CD1c-positive myeloid dendritic cell (primary cell): ENCODE results near the gene DNASE1L2.
A peak's percentile ranks its signal among the peaks of the same experiment; 100 is the strongest.

Source experiments
- DNase-seq: peaks from one replicate; pipeline ENCODE4 v3.0.0-alpha.2; 2016; ENCODE audit errors: extremely low spot score

The DNASE1L2 gene

DNA sequence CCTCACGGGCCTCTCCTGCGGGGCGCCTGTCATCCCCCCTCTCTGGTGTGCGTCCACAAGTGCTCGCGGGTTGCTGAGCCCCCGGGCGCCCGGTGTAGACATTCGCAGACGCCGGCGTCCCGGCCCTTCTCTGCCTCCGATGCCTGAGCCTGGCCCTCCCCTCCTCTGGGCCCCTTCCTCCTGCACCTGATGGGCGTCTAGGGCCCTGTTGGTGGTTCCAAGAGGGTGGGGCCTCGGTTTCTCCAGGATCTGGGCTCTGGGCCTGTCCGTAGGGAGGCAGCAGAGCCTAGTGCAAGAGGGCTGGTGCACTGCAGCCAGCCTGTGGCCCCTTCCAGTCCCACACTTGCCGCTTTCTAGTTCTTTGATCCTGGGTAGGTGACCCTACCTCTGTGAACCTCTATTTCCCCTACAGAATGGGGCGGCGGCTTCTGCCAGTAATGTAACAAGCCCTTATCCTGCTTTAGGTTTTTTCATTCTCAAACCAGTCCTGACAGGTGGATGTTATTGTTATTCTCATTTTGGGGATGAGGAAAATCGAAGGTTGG lies 12.2 kb upstream of the DNASE1L2 start:
- peak; percentile 17 for DNase-seq

DNA sequence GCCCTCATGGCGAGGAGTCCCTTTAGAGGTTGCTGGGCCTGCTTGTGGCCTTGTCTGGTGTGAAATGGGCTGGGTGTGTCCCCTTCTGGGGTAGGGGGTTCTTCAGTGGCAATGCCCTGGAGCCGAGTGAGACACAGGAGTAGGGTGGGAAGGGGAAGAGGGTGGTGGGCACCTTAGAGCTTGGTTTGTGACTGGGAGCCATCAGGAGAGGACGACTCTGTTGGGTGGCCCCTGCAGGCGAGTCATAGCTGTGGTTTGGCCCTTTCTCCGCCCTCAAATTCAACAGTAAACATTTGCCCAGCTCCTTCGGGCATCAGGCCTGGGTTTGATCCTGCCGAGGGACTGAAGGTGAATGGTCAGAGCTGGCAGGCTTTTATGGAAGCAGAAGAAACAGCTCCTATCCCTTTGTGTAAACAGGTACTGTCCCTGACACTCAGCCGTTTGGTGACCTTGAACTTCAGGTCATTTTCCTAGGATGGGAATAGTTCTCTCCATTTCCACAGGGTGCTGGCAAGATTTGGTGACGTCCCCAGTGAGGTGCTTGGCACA lies 9.9 kb upstream of the DNASE1L2 start:
- no peak for DNase-seq

DNA sequence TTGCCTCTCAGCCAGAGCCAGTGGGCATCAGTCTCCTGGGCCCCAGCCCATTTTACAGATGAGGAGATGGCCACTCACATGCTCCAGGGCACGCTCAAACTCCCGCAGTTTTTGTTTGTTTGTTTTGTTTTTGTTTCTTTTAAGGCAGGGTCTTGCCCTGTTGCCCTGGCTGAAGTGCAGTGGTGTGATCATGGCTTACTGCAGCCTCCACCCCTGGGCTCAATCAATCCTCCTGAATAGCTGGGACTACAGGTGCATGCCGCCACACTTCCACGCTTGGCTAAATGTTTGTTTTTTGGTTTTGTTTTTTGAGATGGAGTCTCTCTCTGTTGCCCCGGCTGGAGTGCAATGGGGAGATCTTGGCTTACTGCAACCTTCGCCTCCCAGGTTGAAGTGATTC lies 9.3 kb upstream of the DNASE1L2 start:
- no peak for DNase-seq

DNA sequence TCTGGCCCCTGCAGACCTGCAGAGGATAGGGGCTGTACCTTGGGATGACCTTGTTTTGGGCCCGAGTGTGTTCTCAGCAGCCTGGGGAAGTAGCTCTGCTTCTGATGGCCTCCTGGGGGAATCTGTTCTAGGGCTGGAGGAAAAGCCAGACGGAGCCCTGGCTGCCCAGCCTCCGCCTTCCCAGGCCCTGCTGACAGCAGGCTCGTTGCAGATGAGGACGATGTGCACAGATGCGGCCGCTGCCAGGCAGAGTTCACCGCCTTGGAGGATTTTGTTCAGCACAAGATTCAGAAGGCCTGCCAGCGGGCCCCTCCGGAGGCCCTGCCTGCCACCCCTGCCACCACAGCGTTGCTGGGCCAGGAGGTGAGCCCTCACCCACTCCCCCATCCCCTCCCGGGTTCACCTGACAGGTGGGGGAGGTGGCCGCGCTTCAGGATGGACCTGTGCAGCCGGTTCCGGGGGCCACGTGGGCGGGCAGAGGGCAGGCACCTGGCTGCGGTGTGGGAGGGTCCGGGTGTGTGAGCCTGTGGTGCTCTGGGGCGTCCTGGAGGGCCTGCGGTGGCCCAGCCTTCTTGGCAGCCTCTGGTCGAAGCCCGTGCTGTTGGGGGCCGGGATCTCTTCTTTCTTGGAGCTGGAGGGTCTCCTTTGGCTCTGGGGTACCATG lies 8.0 kb upstream of the DNASE1L2 start:
- DNase-seq = no peak

DNA sequence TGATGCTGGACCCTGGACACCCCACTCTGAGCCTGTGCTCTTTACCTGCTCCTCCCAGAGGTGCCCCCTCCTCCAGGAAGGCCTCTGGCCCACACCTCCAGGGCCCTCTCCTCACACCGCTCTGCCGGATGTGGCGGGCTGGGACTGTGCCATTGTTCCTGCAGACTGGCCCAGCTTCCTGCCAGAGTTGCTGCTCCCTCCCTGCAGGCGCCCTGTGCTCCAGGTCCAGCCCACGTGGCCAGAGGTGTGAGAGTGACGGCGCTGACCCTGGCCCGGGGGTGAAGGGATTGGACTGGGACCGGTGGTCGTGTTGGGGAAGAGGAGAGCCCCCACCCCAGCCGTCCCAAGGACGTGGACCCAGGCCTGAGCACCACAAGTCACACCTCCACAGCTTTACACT lies 7.2 kb upstream of the DNASE1L2 start:
- DNase-seq = no peak

DNA sequence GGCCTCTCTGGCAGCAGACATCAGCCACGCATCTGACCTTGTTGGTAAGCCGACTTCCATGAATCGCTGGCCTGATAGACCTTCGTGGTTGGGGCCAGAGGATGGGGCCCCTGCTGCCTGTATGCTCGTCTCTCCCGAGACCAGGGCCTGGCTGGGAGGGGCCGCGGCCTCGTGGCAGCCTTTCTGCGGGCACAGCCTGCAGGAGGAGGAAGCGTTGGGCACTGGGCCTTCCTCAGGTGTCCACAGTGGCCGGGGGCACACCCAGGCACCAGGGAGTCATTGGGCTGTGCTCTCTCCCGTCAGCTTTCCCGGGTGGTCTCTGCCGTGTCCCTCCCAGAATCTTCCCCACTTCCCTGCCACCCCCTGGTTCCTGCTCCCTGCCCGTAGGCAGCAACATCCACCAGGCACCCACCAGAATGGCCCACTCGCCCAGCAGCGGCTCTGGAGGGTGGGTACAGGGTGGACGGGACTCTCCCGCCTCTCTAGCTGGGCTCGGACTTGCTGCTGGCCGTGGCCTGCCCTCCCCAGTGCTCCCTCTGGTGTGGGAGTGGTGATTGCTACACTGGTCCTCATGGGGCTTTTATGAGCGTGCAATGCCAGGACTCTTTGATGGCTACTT lies 6.5 kb upstream of the DNASE1L2 start:
- no peak for DNase-seq

DNA sequence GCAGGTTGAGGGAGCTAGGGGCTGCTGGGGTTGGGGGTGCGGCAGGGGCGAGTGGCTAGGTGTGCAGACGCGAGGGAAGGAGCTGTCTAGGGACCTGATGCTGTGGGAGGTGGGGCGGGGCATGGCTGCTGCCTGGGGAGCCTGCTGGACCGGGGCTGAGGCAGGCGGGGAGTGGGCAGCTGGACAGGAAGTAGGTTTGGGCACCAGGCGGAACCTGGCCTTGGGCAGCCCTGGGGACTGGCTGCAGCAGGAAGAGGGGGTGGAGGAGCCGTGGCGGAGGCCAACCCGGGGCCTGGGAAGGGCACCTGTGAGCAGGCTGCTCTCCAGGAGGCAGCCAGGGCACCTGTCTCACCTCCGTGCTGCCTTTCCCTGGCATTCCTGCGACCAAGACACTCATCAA lies 5.9 kb upstream of the DNASE1L2 start:
- DNase-seq = peak; percentile 26

DNA sequence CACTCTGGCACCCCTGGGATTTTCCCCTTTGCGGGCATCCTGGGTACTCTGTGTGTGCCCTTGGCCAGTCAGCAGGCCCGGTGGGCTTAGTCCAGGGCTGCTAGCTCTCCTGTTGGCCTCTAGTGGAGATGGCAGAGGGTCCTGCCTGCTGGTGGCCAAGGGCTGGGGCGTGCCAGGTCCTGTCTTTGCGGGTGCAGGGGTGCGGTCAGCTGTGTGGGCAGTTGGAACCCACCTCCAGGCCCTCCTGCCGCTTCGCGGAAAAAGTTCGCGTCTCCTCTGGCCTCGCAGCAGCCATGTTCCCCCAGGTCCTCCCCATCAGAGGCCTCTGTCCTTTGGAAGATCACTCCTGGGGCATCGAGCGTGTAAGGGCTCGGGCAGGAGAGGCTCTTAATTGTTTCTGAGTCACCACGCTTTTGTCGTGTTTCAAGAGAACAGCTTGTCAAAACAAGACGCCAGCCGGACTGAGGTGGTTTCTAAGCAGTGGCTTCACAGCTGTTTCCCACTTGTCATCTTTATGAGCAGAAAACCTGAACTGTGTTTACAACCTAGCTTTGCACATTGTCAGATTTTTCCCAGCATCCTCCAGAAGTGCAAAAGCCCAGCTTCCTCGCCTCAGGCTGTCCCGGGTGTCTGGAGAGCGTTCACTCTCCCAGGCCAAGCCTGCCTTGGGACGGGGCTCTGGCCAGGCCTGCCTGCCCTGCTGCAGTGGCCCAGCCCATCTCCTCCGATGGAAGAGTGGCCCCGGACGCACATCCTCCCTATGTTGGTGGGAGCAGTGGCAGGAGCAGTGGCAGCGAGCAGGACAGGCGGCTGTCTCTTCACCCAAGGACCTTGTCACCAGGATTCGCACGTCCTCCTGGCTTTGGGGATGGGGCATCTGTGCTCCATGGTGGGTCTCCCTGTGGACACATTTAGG lies 5.0 kb upstream of the DNASE1L2 start:
- no peak for DNase-seq

DNA sequence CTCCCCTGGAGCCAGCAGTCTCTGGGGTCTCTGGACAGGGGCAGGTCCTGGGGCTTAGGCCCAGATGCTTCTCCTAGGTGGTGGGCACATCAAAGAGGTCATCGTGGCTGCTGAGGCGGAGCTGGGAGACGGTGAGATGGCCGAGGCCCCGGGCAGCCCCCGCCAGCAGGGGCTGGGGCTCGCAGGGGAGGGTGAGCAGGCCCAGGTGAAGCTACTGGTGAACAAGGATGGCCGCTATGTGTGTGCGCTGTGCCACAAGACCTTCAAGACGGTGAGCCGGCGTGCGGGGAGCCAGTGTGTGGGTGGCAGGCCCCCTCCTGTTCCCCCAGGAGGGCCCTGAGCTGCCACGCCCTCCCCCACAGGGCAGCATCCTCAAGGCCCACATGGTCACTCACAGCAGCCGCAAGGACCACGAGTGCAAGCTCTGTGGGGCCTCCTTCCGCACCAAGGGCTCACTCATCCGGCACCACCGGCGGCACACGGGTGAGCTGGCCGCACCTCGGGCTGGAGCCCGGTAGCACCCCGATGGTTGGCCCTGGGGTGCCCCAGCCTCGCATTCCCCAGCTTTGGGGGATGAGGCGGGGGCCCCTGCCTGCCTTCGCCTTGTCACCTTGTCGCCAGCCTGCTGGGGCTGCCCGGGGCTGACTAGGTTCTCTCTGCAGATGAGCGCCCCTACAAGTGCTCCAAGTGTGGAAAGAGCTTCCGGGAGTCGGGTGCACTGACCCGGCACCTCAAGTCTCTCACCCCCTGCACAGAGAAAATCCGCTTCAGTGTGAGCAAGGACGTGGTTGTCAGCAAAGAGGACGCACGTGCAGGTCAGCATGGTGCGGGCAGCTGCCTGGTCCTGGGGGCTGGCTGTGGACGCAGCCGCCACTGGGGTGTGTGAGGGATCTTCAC lies 3.9 kb upstream of the DNASE1L2 start:
- no peak for DNase-seq

DNA sequence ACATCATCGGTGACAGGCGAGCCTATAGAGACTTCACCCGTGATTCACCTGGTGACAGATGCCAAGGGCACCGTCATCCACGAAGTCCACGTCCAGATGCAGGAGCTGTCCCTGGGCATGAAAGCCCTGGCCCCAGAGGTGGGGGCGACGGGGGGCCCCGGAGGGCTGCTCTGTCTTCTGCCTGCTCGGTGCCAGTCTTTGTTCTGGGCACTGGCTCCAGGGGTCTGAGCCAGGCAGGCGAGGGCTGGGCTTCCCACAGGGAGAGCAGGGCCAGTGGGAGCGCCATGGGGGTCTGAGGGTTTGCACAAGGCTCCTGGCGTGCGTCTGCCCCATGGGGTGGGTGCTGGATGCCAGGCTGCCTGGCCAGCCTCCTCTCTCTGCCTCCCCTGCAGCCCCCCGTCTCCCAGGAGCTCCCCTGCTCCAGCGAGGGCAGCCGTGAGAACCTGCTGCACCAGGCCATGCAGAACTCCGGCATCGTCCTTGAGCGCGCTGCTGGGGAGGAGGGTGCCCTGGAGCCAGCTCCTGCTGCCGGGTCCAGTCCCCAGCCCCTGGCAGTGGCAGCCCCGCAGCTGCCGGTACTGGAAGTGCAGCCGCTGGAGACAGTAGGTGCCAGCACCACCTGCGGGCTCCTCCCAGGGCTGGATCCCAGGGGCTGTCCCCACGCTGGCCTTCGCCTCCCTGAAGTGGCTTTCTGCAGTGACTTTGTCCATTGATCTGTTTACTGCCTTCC lies 3.0 kb upstream of the DNASE1L2 start:
- no peak for DNase-seq

DNA sequence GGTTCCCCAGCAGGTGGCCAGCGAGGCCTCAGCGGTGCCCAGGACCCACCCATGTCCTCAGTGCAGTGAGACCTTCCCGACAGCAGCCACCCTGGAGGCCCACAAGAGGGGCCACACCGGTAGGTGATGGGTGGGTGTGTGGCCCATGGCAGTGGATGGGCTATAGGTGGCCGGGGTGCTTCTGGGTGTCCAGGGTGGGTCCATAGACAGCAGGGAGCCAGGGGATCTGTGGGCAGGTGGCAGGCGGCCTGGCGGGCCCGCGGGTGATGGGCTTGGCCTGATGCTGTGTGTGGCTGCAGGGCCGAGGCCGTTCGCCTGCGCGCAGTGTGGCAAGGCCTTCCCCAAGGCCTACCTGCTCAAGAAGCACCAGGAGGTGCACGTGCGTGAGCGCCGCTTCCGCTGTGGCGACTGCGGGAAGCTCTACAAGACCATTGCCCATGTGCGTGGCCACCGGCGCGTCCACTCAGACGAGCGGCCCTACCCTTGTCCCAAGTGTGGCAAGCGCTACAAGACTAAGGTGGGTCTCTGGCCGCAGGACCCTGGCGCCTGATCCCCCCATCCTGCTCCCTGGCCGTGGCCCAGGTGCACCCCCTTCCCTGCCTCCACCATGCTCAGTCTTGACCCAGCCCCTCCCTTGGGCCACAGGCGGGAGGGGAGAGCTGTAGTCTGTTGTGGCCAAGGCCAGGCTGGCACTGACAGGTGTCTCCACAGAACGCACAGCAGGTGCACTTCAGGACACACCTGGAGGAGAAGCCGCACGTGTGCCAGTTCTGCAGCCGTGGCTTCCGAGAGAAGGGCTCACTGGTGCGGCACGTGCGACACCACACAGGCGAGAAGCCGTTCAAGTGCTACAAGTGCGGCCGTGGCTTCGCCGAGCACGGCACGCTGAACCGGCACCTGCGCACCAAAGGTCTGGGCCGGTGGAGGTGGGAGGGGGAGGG lies 2.1 kb upstream of the DNASE1L2 start:
- DNase-seq = no peak

DNA sequence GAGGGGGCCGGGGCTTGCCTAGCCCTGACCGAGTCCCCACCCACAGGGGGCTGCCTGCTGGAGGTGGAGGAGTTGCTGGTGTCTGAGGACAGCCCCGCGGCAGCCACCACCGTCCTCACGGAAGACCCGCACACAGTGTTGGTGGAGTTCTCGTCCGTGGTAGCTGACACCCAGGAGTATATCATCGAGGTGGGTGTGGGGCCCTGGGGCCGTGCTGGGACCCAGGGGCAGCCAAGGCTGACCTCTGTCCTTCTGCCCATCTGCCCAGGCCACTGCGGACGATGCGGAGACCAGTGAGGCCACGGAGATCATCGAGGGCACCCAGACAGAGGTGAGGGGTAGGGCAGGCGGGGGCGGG lies 1.5 kb upstream of the DNASE1L2 start:
- no peak for DNase-seq

DNA sequence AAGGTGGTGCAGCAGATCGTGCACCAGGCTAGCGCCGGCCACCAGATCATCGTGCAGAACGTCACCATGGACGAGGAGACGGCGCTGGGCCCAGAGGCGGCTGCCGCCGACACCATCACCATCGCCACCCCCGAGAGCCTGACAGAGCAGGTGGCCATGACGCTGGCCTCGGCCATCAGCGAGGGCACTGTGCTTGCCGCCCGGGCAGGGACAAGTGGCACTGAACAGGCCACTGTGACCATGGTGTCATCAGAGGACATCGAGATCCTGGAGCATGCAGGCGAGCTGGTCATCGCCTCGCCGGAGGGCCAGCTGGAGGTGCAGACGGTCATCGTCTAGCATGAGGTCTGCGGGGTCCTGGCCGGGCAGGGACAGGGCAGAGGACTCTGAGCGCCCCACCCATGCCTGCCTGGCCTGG lies 1.0 kb upstream of the DNASE1L2 start:
- no peak for DNase-seq

DNA sequence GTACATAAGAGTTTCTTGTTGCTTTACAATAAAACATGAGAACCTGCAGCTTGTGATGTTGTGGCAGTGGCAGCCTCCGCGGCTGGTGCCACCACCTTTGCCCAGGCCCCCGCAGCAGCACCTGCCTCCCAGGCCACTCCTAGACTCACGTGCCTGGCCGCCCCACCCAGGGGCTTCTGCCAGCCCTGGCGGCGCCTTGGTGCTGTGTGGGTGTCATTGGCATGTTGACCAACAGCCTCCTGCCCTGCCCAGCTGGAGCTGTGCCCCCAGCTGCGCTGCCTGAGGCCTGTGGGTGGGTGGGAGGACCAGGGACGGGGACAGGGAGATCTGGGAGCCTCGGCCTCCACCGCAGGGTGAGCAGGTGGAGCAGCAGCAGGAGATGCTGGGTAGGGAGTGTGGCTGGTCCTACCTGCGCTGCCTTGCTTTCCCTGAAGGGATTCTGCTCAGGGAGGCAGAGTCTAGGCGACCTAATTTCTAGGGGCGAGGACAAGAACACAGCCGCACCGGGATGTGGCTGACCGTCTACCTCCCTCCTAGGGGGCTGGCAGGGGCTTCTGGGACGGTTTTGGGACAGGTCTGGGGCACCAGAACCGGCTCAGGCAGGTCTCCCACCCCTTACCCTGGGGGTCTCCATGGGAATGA lies 428 bp upstream of the DNASE1L2 start:
- DNase-seq = no peak

DNA sequence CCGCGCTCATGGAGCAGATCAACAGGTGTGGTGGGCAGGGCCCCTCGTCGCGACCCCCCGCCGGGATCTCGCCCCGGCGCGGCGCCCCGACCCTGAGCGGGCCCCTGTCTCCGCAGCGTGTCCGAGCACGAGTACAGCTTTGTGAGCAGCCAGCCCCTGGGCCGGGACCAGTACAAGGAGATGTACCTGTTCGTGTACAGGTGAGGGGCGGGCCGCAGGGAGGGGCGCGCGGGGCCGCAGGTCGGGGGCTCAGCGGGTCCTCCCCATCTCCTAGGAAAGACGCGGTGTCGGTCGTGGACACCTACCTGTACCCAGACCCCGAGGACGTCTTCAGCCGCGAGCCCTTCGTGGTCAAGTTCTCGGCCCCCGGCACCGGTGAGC lies 848 bp downstream of the DNASE1L2 start:
- no peak for DNase-seq

DNA sequence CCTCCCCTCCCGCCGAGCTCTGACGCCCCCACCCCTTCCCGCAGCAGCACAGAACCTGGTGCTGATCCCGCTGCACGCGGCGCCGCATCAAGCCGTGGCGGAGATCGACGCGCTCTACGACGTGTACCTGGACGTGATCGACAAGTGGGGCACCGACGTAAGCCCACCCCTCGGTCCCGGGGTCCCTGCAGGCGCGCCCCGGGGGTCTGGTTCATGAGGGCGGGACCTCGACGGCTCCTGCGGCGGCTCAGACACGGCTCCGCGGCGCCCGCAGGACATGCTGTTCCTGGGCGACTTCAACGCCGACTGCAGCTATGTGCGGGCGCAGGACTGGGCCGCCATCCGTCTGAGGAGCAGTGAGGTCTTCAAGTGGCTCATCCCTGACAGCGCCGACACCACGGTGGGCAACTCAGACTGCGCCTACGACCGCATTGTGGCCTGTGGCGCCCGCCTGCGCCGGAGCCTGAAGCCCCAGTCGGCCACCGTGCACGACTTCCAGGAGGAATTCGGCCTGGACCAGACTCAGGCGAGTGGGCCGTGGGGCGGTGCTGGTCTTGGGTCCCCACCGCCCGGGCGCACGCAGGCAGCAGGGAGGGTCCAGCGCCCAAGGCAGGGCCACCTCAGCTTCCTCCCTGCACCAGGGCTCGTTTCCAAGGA lies 1.4 kb downstream of the DNASE1L2 start:
- no peak for DNase-seq

DNA sequence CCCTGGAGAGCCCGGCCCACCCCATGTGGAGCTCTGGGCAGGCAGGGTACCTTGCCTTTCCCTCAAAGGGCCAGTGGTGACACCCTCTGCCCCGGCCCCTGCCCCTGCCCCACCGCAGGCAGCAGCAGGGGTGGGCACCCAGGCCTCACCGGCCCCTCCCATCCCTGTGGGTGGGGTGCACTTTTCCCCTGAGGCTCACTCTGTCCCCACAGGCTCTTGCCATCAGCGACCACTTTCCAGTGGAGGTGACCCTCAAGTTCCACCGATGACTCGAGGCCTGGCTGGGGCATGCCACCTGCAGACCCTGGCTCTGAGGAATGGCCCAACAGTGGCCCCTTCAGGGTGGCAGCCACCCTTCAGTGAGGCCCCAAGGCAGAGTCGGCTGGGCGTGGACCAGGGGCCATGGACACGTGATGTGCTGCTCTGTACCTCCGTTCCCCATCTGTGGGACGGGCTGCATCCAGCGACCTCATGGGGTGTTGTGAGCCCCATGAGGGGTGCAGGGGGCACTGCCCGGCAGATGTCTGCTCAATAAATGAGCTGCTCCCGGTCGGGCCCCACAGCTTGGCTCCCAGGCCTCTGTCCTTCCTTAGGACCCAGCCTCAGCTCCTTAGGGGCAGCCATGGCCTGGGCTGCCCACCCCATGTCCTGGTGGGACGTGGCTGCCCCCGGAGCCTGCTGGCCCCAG lies 2.0 kb downstream of the DNASE1L2 start:
- no peak for DNase-seq
